Activated naive CD8-positive, alpha-beta T cell treated with anti-CD3 and anti-CD28 coated beads, Interleukin-2, amount 10 ng/mL, durations not matched to agents 7 days and 5 days (primary cell): ENCODE data around the gene ZEB2. TPM values are rescaled to one million over a fixed set of nuclear protein-coding genes. Genes with fewer than 3 reads are reported as not detected.

Source experiments
- ATAC-seq: fragments of 150-1000 bp; cut with Tn5 transposase; one replicate; pipeline ENCODE4 v1.10.0; 2021; ENCODE audit warnings: low read depth, moderate library complexity
- POLR2A ChIA-PET: fragments of 350-600 bp; sonication (Branson Sonifier 250); formaldehyde crosslinking; loops from one replicate; lab custom pipeline; 2021; ENCODE audit warnings: antibody characterized with exemption; lab: Charles Lee
- DNase-seq: peaks from one replicate; pipeline ENCODE4 v3.0.0; 2021
- H3K27ac Mint-ChIP-seq: one replicate; pipeline ENCODE4 v1.8.0; 2022; ENCODE audit warnings: mild to moderate bottlenecking, mixed read lengths
- H3K27me3 Mint-ChIP-seq: one replicate; pipeline ENCODE4 v1.8.0; 2022; ENCODE audit warnings: mild to moderate bottlenecking, moderate library complexity, mixed read lengths
- H3K36me3 Mint-ChIP-seq: one replicate; pipeline ENCODE4 v1.8.0; 2021; ENCODE audit warnings: mild to moderate bottlenecking, mixed read lengths
- H3K4me1 Mint-ChIP-seq: one replicate; pipeline ENCODE4 v1.8.0; 2021; ENCODE audit warnings: mixed read lengths
- H3K4me3 Mint-ChIP-seq: one replicate; pipeline ENCODE4 v1.8.0; 2022; ENCODE audit warnings: mild to moderate bottlenecking, moderate library complexity, mixed read lengths
- H3K9me3 Mint-ChIP-seq: one replicate; pipeline ENCODE4 v1.8.0; 2021; ENCODE audit warnings: mixed read lengths
- total RNA-seq, 2 experiments: library from RNA; stranded (reverse); gene quantifications; one replicate each; pipeline ENCODE4 v1.2.3, GENCODE V29; 2021

The ZEB2 gene
- total RNA-seq, 2 experiments from 2014 or later = 17.8 to 19.6 TPM

- peaks cover 2% of the 10 kb centered on the region for H3K27me3 Mint-ChIP-seq
- H3K9me3 Mint-ChIP-seq = peaks cover 2% of the 10 kb centered on the region
- H3K4me1 Mint-ChIP-seq = peaks cover 3% of the 10 kb centered on the region
- DNase-seq (no peak), ATAC-seq (no peak)
- no peak overlapping the region for H3K27ac Mint-ChIP-seq
- H3K36me3 Mint-ChIP-seq = peaks cover 3% of the 10 kb centered on the region
- POLR2A ChIA-PET = no interaction called here
- no peak overlapping the region for H3K4me3 Mint-ChIP-seq
These were observed 112.7 kb downstream of the ZEB2 start for GRCh38 chr2:144407262-144407661.

- H3K36me3 Mint-ChIP-seq = peaks cover 3% of the 10 kb centered on the region
- peaks cover 2% of the 10 kb centered on the region for H3K27me3 Mint-ChIP-seq
- no peak overlapping the region for H3K27ac Mint-ChIP-seq
These were observed 113.7 kb downstream of the ZEB2 start for GRCh38 chr2:144405982-144406788.

DNA sequence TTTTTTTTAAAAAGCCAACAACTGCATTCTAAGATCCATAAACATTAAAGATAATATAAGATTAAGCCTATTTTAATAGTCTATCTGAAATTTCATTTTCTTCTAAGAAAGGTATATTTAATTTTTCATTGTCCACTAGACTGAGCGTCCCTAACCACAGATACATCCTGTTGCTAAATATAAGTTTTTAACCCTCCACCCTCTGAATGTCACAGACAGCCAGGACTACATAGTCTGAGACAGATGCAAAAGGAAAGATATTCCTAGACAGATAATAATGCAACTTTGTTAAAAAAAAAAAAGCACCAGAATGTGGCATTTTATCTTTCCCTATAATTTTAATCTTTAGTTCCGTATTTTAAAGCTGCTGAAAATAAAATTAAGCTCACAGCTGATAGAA, 114.6 kb downstream of the ZEB2 start:
- H3K36me3 Mint-ChIP-seq = peaks cover 3% of the 10 kb centered on the region
- POLR2A ChIA-PET = no interaction called here
- no peak overlapping the region for H3K27ac Mint-ChIP-seq

More at GRCh38 chr2:144405982-144406788, 113.7 kb downstream of the ZEB2 start:
- Mint-ChIP-seq H3K4me1 (peaks cover 3% of the 10 kb centered on the region), H3K9me3 (peaks cover 2% of the 10 kb centered on the region), H3K4me3 (no peak overlapping the region)
- DNase-seq (no peak), ATAC-seq (no peak)
- POLR2A ChIA-PET = no interaction called here

DNA sequence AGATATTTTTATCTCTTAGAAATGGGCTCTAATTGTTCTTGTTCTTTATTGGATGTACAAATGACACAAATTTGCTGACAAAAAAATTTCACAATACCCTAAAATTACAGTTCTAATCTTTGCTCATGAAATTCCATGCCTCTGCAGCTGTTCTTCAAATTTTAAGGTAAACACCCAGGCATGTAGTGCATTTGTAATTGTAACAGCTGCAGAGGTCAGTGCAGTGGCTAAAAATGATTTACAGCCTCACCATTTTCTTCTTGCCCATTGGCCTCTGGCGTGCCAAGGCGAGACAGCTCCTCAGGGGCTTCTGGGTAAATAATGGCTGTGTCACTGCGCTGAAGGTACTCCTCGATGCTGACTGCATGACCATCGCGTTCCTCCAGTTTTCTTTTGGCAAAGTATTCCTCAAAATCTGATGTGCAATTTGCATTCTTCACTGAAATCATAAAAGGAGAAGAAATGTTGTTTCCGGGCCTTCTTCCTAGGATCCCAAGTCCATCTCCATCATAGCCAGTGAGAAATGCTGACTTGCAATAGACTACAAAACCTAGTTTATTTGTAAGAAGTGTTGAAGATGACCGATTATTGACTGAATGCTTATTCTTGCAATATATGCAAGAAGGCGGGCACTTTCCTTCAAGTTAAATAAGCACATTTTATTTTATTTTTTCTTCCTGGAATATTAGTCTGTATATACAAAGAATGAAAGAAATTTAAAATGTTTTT, 115.2 kb downstream of the ZEB2 start:
- Mint-ChIP-seq H3K27ac (no peak overlapping the region), H3K4me1 (peaks cover 3% of the 10 kb centered on the region), H3K4me3 (no peak overlapping the region), H3K36me3 (peaks cover 3% of the 10 kb centered on the region), H3K27me3 (peaks cover 2% of the 10 kb centered on the region), H3K9me3 (peaks cover 2% of the 10 kb centered on the region)
- ATAC-seq = no peak
- POLR2A ChIA-PET = no interaction called here
- no peak for DNase-seq

More for the DNA sequence above, 114.6 kb downstream of the ZEB2 start:
- H3K4me3 Mint-ChIP-seq = no peak overlapping the region
- H3K27me3 Mint-ChIP-seq = peaks cover 2% of the 10 kb centered on the region
- peaks cover 2% of the 10 kb centered on the region for H3K9me3 Mint-ChIP-seq
- no peak for DNase-seq
- peaks cover 3% of the 10 kb centered on the region for H3K4me1 Mint-ChIP-seq
- no peak for ATAC-seq

DNA sequence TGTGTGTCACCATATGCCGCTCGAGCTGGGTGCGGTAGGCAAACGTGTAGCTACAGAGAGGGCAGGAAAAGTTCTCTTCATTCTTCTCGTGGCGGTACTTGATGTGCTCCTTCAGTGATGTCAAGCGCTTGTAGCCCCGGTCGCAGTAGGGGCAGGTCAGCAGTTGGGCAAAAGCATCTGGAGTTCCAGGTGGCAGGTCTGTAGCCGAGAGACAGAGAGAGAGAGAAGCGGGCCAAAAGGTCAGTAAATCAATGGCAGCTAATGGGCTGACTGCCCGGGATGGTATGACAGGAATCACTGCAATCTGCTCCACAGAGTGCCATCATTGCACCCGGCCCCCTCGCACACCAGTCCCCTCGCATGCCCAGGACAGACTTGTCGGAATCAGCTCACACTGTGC, 116.0 kb downstream of the ZEB2 start:
- no peak overlapping the region for H3K27ac Mint-ChIP-seq
- H3K36me3 Mint-ChIP-seq = peaks cover 6% of the 10 kb centered on the region
- peaks cover 2% of the 10 kb centered on the region for H3K27me3 Mint-ChIP-seq
- peaks cover 2% of the 10 kb centered on the region for H3K9me3 Mint-ChIP-seq
- DNase-seq (no peak), ATAC-seq (no peak)
- POLR2A ChIA-PET = no interaction called here
- no peak overlapping the region for H3K4me3 Mint-ChIP-seq
- peaks cover 3% of the 10 kb centered on the region for H3K4me1 Mint-ChIP-seq

DNA sequence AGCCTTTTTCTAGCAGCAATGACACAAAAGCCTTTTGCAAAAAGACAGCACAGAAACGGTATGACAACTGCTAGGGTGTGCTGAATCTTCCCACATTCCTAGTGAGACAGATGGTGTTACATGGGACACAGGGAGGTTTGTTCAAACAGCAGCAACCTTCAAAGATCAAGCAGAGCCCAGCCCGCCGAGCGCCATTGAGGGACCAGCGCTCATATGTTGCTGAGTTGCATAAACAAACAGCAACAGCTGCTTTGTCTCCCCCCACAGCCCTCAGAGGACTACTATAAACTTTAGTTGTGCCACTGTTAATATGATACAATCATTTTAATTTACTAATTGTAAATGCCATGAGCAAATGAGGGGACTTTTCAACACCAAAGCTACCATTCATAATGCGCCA, 117.7 kb downstream of the ZEB2 start:
- Mint-ChIP-seq H3K4me3 (no peak overlapping the region), H3K9me3 (peaks cover under 1% of the 10 kb centered on the region), H3K36me3 (peaks cover 7% of the 10 kb centered on the region), H3K27ac (no peak overlapping the region), H3K27me3 (peaks cover 2% of the 10 kb centered on the region), H3K4me1 (peaks cover 3% of the 10 kb centered on the region)
- ATAC-seq (no peak), DNase-seq (no peak)
- POLR2A ChIA-PET = no interaction called here

DNA sequence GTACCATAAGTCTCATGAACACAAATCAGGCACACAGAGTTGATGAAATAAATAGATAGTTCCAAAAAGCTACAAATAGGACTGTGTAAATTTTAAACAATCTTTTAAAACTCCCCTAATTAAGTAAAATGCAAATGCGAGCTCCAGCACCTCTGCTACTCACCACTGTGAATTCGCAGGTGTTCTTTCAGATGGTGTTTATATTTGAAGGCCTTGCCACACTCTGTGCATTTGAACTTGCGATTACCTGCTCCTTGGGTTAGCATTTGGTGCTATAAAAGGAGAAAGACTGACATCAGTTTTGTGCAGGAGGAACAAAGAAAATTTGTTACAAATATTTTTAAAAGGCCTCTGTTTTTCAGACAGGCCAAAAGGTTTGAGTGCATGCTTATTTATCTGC, 118.9 kb downstream of the ZEB2 start:
- no peaks in the 10 kb centered on the region for H3K27me3 Mint-ChIP-seq
- peaks cover 7% of the 10 kb centered on the region for H3K36me3 Mint-ChIP-seq
- DNase-seq = no peak
- no peak overlapping the region for H3K4me3 Mint-ChIP-seq
- peaks cover 3% of the 10 kb centered on the region for H3K4me1 Mint-ChIP-seq
- POLR2A ChIA-PET = no interaction called here
- no peaks in the 10 kb centered on the region for H3K9me3 Mint-ChIP-seq
- no peak overlapping the region for H3K27ac Mint-ChIP-seq
- no peak for ATAC-seq

DNA sequence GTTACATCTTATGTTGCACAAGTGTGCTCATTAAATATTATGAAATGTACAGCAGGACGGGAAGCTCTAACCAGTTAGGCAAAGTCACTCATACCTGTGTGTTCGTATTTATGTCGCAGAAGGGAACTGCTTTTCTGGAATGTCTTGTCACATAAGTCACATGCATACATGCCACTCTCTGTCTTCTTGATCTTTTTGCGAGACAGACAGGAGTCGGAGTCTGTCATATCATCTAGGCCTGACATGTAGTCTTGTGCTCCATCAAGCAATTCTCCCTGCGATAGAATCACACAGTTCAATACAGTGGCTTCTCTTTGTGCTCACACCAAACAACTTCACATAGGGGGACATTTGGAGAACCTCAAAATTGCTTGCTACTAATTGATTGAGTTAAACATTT, 123.6 kb downstream of the ZEB2 start:
- peaks cover 8% of the 10 kb centered on the region for H3K36me3 Mint-ChIP-seq

DNA sequence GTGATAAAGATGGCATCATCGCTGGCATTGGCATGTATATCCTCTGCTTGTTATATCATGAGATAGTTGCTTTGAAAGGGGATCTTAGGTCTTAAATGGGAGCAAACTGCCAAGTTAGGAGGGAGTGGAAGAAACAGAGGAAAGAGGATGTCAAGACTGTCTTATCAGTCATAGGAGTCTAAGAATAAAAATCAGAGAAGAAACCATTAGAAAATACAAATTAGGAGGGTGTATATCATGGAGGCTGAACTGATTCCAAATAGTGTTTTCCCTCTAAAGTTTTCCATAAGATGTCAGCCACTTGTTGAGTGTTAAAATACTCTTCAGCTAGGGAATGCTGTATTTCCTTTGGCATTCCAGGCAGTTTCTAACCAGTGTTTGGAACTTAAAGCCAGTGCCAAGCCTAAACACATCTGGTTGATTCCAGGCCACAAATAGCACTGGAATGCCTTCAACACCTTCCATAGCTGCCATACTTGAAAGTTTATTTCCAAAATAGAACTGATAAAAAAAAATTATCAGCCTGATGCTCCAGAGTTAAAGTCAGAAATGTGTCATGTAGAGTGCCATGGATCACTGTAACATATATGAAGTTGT, 129.4 kb downstream of the ZEB2 start:
- ATAC-seq = no peak
- Mint-ChIP-seq H3K27me3 (peaks cover 7% of the 10 kb centered on the region), H3K27ac (no peak overlapping the region), H3K9me3 (no peaks in the 10 kb centered on the region), H3K36me3 (peaks cover 6% of the 10 kb centered on the region), H3K4me1 (no peaks in the 10 kb centered on the region), H3K4me3 (no peak overlapping the region)
- POLR2A ChIA-PET = no interaction called here
- no peak for DNase-seq

More for the DNA sequence above, 123.6 kb downstream of the ZEB2 start:
- DNase-seq = no peak
- H3K9me3 Mint-ChIP-seq = no peaks in the 10 kb centered on the region
- peaks cover 1% of the 10 kb centered on the region for H3K4me1 Mint-ChIP-seq
- H3K27ac Mint-ChIP-seq = no peak overlapping the region
- no peak for ATAC-seq
- H3K27me3 Mint-ChIP-seq = no peaks in the 10 kb centered on the region
- no peak overlapping the region for H3K4me3 Mint-ChIP-seq
- POLR2A ChIA-PET = no interaction called here

GRCh38 chr2:144389930-144390311, 130.0 kb downstream of the ZEB2 start:
- peaks cover 10% of the 10 kb centered on the region for H3K27me3 Mint-ChIP-seq
- H3K36me3 Mint-ChIP-seq = peaks cover 2% of the 10 kb centered on the region
- POLR2A ChIA-PET = no interaction called here
- no peaks in the 10 kb centered on the region for H3K4me1 Mint-ChIP-seq
- ATAC-seq = no peak
- H3K9me3 Mint-ChIP-seq = no peaks in the 10 kb centered on the region
- no peak overlapping the region for H3K4me3 Mint-ChIP-seq
- no peak overlapping the region for H3K27ac Mint-ChIP-seq
- no peak for DNase-seq

- no peak overlapping the region for H3K4me3 Mint-ChIP-seq
- peaks cover 10% of the 10 kb centered on the region for H3K27me3 Mint-ChIP-seq
- DNase-seq (no peak), ATAC-seq (no peak)
- H3K4me1 Mint-ChIP-seq = no peaks in the 10 kb centered on the region
- H3K27ac Mint-ChIP-seq = no peak overlapping the region
- no peaks in the 10 kb centered on the region for H3K9me3 Mint-ChIP-seq
- POLR2A ChIA-PET = no interaction called here
- H3K36me3 Mint-ChIP-seq = peaks cover 2% of the 10 kb centered on the region
These were observed 130.6 kb downstream of the ZEB2 start for GRCh38 chr2:144389151-144389929.

- H3K36me3 Mint-ChIP-seq = peaks cover 6% of the 10 kb centered on the region
- peaks cover 4% of the 10 kb centered on the region for H3K9me3 Mint-ChIP-seq
- H3K4me1 Mint-ChIP-seq = peaks cover 23% of the 10 kb centered on the region
- POLR2A ChIA-PET = no interaction called here
- ATAC-seq (no peak), DNase-seq (no peak)
- no peak overlapping the region for H3K4me3 Mint-ChIP-seq
- no peak overlapping the region for H3K27ac Mint-ChIP-seq
- H3K27me3 Mint-ChIP-seq = peaks cover 22% of the 10 kb centered on the region
These were observed 134.5 kb downstream of the ZEB2 start for GRCh38 chr2:144385381-144385780.

DNA sequence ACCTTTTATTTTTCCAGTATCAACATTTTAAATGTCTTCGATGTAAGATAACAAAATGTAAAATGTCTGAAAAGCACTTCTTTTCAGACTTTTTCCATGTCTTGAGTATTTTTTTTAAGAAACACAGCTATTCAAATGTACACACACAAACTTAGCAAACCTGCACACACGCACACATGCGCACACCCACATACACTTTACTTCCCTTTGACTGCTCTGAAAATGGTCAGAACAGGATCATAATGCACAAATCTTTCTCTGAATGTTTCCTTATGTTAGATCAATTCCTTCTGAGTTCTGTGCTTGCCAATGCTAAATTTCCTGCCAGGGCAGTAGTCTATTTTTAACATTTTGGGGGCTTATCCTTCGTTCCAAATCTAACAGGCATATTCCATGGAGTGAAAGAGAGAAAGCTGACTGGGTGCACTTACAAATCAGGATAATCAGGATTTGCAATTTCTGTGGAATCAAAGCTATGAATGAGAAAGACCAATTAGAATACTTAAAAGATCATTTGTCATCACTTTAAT, 136.3 kb downstream of the ZEB2 start:
- peaks cover 27% of the 10 kb centered on the region for H3K27me3 Mint-ChIP-seq
- H3K4me1 Mint-ChIP-seq = peaks cover 23% of the 10 kb centered on the region
- H3K36me3 Mint-ChIP-seq = peaks cover 6% of the 10 kb centered on the region
- POLR2A ChIA-PET = no interaction called here
- ATAC-seq = no peak
- DNase-seq = no peak
- H3K9me3 Mint-ChIP-seq = peaks cover 4% of the 10 kb centered on the region
- H3K27ac Mint-ChIP-seq = no peak overlapping the region
- no peak overlapping the region for H3K4me3 Mint-ChIP-seq
